Fibroblast of mammary gland (primary cell): ENCODE results near the gene CHRNA3.

Experiments
- DNase-seq: peaks from one replicate; pipeline ENCODE4 v3.0.0-alpha.2; 2010; ENCODE audit warnings: low read depth
- H3K4me3 ChIP-seq: 2 replicates; pipeline ENCODE4 v1.5.1; 2011; ENCODE audit warnings: low read depth, mild to moderate bottlenecking, low read length, moderate library complexity; ENCODE audit not compliant: control insufficient read depth
- TF ChIP-seq, protein P1 (sequence below): conservative IDR thresholded peaks from 2 replicates; pipeline ENCODE4 v1.5.1; 2011; ENCODE audit warnings: low read depth, low read length, inconsistent platforms; ENCODE audit not compliant: control insufficient read depth, insufficient read depth

Gene CHRNA3

GRCh38 chr15:78597583-78597982 lies 23.2 kb downstream of the CHRNA3 start:
- no peak overlapping the region for H3K4me3 ChIP-seq
- no peak for DNase-seq
- TF ChIP-seq, protein P1, sequence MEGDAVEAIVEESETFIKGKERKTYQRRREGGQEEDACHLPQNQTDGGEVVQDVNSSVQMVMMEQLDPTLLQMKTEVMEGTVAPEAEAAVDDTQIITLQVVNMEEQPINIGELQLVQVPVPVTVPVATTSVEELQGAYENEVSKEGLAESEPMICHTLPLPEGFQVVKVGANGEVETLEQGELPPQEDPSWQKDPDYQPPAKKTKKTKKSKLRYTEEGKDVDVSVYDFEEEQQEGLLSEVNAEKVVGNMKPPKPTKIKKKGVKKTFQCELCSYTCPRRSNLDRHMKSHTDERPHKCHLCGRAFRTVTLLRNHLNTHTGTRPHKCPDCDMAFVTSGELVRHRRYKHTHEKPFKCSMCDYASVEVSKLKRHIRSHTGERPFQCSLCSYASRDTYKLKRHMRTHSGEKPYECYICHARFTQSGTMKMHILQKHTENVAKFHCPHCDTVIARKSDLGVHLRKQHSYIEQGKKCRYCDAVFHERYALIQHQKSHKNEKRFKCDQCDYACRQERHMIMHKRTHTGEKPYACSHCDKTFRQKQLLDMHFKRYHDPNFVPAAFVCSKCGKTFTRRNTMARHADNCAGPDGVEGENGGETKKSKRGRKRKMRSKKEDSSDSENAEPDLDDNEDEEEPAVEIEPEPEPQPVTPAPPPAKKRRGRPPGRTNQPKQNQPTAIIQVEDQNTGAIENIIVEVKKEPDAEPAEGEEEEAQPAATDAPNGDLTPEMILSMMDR: no peak

DNA sequence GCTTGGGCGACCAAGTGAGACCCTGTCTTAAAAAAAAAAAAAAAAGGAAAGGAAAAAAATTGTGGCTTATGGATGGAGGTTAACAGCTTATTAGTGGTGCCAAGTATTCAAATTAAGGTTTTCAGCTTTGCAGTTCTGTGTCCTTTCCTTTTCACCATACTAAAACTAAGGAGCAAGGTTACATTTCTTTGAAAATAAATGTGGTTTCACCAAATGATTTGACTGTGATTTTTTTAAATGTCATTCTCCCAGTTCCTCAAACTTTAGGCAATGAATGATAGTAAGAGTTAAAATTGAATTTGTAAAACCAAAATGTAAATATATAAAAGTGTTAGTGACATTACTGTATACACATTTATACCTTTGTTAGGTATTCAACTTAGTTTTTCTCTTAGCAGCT lies 45.9 kb downstream of the CHRNA3 start:
- H3K4me3 ChIP-seq: no peak overlapping the region
- TF ChIP-seq, protein P1: no peak
- DNase-seq: no peak

GRCh38 chr15:78573416-78573815 lies 47.4 kb downstream of the CHRNA3 start:
- no peak for DNase-seq
- TF ChIP-seq, protein P1: no peak
- no peak overlapping the region for H3K4me3 ChIP-seq

DNA sequence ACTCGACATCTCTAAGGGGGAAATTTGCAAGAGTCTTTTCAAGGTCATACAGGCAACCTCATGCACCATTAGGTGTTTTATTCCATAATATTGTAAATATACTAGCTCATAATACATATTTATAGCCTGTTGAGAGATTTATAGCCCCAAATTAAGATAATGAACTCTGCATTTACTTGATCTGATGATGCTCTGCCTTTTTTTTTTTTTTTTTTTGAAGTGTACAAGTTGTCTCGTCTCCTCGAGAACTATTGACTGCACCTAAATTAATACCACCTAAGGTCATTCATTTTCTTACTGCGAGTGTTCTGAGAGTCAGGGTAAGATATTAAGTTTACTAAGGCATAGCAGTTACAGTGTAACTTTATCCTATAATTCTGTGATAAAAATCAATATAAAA lies 49.4 kb downstream of the CHRNA3 start:
- no peak for DNase-seq
- H3K4me3 ChIP-seq: no peak overlapping the region
- TF ChIP-seq, protein P1: no peak

GRCh38 chr15:78570710-78571109 lies 50.1 kb downstream of the CHRNA3 start:
- TF ChIP-seq, protein P1: no peak
- no peak overlapping the region for H3K4me3 ChIP-seq
- no peak for DNase-seq

DNA sequence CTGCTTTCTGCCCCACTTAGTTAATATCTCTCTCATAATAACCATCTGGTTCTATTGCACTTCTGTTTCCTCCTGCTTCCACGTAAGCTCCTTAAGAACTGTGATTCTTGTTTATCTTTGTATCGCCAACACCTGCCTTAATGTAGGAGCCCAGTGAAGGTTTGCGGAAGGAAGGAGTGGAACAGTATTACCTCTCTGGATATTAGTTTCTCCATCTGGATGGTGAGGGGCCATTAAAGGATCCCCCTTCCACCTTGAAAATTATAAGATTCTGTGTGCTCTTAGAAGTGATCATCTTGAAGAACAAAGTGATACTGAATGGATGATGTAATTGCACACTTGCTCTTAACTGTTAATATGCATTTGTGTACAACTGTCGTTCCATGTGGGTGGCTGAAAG lies 53.3 kb downstream of the CHRNA3 start:
- TF ChIP-seq, protein P1: no peak
- H3K4me3 ChIP-seq: no peak overlapping the region
- DNase-seq: no peak
